Stimulated activated naive CD8-positive, alpha-beta T cell treated with anti-CD3 and anti-CD28 coated beads, Interleukin-15, Interleukin-2, amounts not matched to agents 100 ng/mL and 50 ng/mL, for 24 hours (primary cell): ENCODE results near the gene TBC1D14.

Experiments used
- H3K27ac Mint-ChIP-seq: one replicate; pipeline ENCODE4 v1.8.0; 2021; ENCODE audit warnings: mild to moderate bottlenecking, mixed read lengths
- H3K27me3 Mint-ChIP-seq: one replicate; pipeline ENCODE4 v1.8.0; 2021; ENCODE audit warnings: mixed read lengths
- H3K36me3 Mint-ChIP-seq: one replicate; pipeline ENCODE4 v1.8.0; 2021; ENCODE audit warnings: low read depth, mixed read lengths
- H3K4me1 Mint-ChIP-seq: one replicate; pipeline ENCODE4 v1.8.0; 2021; ENCODE audit warnings: low read depth, mixed read lengths
- H3K4me3 Mint-ChIP-seq: one replicate; pipeline ENCODE4 v1.8.0; 2021; ENCODE audit warnings: mild to moderate bottlenecking, mixed read lengths
- H3K9me3 Mint-ChIP-seq: one replicate; pipeline ENCODE4 v1.8.0; 2021; ENCODE audit warnings: mixed read lengths

TBC1D14 gene

GRCh38 chr4:7041801-7042502 is 132.3 kb downstream of the TBC1D14 start:
- H3K4me1 Mint-ChIP-seq, result peaks cover 39% of the 10 kb centered on the region

GRCh38 chr4:7042503-7043283 is 133.1 kb downstream of the TBC1D14 start:
- H3K4me1 Mint-ChIP-seq, result peaks cover 46% of the 10 kb centered on the region
- peak overlapping the region; percentile 85 for H3K4me3 Mint-ChIP-seq
- no peaks in the 10 kb centered on the region for H3K27me3 Mint-ChIP-seq
- H3K36me3 Mint-ChIP-seq, result no peaks in the 10 kb centered on the region
- H3K9me3 Mint-ChIP-seq, result no peaks in the 10 kb centered on the region
- H3K27ac Mint-ChIP-seq, result peak overlapping the region; percentile 36

More at GRCh38 chr4:7041801-7042502, 132.3 kb downstream of the TBC1D14 start:
- Mint-ChIP-seq H3K4me3 (peak overlapping the region; percentile 85), H3K9me3 (no peaks in the 10 kb centered on the region), H3K27ac (peak overlapping the region; percentile 36), H3K36me3 (no peaks in the 10 kb centered on the region), H3K27me3 (no peaks in the 10 kb centered on the region)

- Mint-ChIP-seq H3K36me3 (no peaks in the 10 kb centered on the region), H3K4me1 (peaks cover 46% of the 10 kb centered on the region), H3K4me3 (peak within 1 kb of the TSS; percentile 88), H3K27me3 (no peaks in the 10 kb centered on the region), H3K27ac (peak within 1 kb of the TSS; percentile 58), H3K9me3 (no peaks in the 10 kb centered on the region)
Observed at GRCh38 chr4:7043284-7044136, 133.9 kb downstream of the TBC1D14 start, which contains the start of gene TADA2B. Gene TADA2B, plus strand, starts transcription at chr4:7043372. Its CDS starts 208 bp downstream, at chr4:7043580.

GRCh38 chr4:7044137-7044930 is 134.7 kb downstream of the TBC1D14 start:
- Mint-ChIP-seq H3K27me3 (no peaks in the 10 kb centered on the region), H3K4me1 (peaks cover 52% of the 10 kb centered on the region), H3K9me3 (no peaks in the 10 kb centered on the region)

GRCh38 chr4:7045553-7045952 is 135.9 kb downstream of the TBC1D14 start:
- Mint-ChIP-seq H3K4me3 (peak overlapping the region; percentile 88), H3K36me3 (no peaks in the 10 kb centered on the region), H3K27ac (peak overlapping the region; percentile 32), H3K9me3 (no peaks in the 10 kb centered on the region), H3K4me1 (peaks cover 57% of the 10 kb centered on the region), H3K27me3 (no peaks in the 10 kb centered on the region)

More at GRCh38 chr4:7044137-7044930, 134.7 kb downstream of the TBC1D14 start:
- Mint-ChIP-seq H3K36me3 (no peaks in the 10 kb centered on the region), H3K4me3 (peak overlapping the region; percentile 88), H3K27ac (peak overlapping the region; percentile 58)

- Mint-ChIP-seq H3K4me1 (peaks cover 61% of the 10 kb centered on the region), H3K4me3 (peak overlapping the region; percentile 88), H3K27ac (no peak overlapping the region), H3K36me3 (no peaks in the 10 kb centered on the region), H3K9me3 (no peaks in the 10 kb centered on the region), H3K27me3 (no peaks in the 10 kb centered on the region)
Observed at GRCh38 chr4:7045961-7046921, 136.6 kb downstream of the TBC1D14 start.

GRCh38 chr4:7046971-7047370 is 137.3 kb downstream of the TBC1D14 start:
- H3K36me3 Mint-ChIP-seq, result no peaks in the 10 kb centered on the region
- no peaks in the 10 kb centered on the region for H3K9me3 Mint-ChIP-seq
- peak overlapping the region; percentile 81 for H3K27ac Mint-ChIP-seq
- H3K4me1 Mint-ChIP-seq, result peaks cover 58% of the 10 kb centered on the region
- no peak overlapping the region for H3K4me3 Mint-ChIP-seq
- no peaks in the 10 kb centered on the region for H3K27me3 Mint-ChIP-seq

GRCh38 chr4:7048642-7049041 is 139.0 kb downstream of the TBC1D14 start:
- Mint-ChIP-seq H3K4me1 (peaks cover 64% of the 10 kb centered on the region), H3K4me3 (no peak overlapping the region), H3K27me3 (no peaks in the 10 kb centered on the region), H3K36me3 (peaks cover under 1% of the 10 kb centered on the region), H3K9me3 (no peaks in the 10 kb centered on the region), H3K27ac (no peak overlapping the region)

- Mint-ChIP-seq H3K27me3 (no peaks in the 10 kb centered on the region), H3K27ac (no peak overlapping the region)
Observed at GRCh38 chr4:7049295-7049694, 139.7 kb downstream of the TBC1D14 start.

GRCh38 chr4:7049739-7050138 is 140.1 kb downstream of the TBC1D14 start:
- H3K9me3 Mint-ChIP-seq, result no peaks in the 10 kb centered on the region
- no peak overlapping the region for H3K27ac Mint-ChIP-seq
- H3K4me3 Mint-ChIP-seq, result no peak overlapping the region
- H3K27me3 Mint-ChIP-seq, result no peaks in the 10 kb centered on the region
- peaks cover 55% of the 10 kb centered on the region for H3K4me1 Mint-ChIP-seq
- peaks cover 10% of the 10 kb centered on the region for H3K36me3 Mint-ChIP-seq

More at GRCh38 chr4:7049295-7049694, 139.7 kb downstream of the TBC1D14 start:
- Mint-ChIP-seq H3K9me3 (no peaks in the 10 kb centered on the region), H3K4me1 (peaks cover 60% of the 10 kb centered on the region), H3K4me3 (no peak overlapping the region), H3K36me3 (peaks cover 8% of the 10 kb centered on the region)

GRCh38 chr4:7050481-7051143 is 141.0 kb downstream of the TBC1D14 start:
- H3K36me3 Mint-ChIP-seq, result peaks cover 10% of the 10 kb centered on the region
- H3K4me1 Mint-ChIP-seq, result peaks cover 46% of the 10 kb centered on the region
- H3K27ac Mint-ChIP-seq, result no peak overlapping the region
- H3K9me3 Mint-ChIP-seq, result no peaks in the 10 kb centered on the region
- H3K27me3 Mint-ChIP-seq, result no peaks in the 10 kb centered on the region
- no peak overlapping the region for H3K4me3 Mint-ChIP-seq

GRCh38 chr4:7051144-7051495 is 141.5 kb downstream of the TBC1D14 start:
- H3K36me3 Mint-ChIP-seq, result peaks cover 14% of the 10 kb centered on the region
- H3K9me3 Mint-ChIP-seq, result no peaks in the 10 kb centered on the region
- H3K4me3 Mint-ChIP-seq, result no peak overlapping the region
- peaks cover 41% of the 10 kb centered on the region for H3K4me1 Mint-ChIP-seq
- H3K27ac Mint-ChIP-seq, result no peak overlapping the region
- no peaks in the 10 kb centered on the region for H3K27me3 Mint-ChIP-seq

GRCh38 chr4:7051905-7052304 is 142.3 kb downstream of the TBC1D14 start:
- no peaks in the 10 kb centered on the region for H3K9me3 Mint-ChIP-seq
- peaks cover 33% of the 10 kb centered on the region for H3K4me1 Mint-ChIP-seq
- H3K4me3 Mint-ChIP-seq, result no peak overlapping the region
- no peak overlapping the region for H3K27ac Mint-ChIP-seq
- H3K27me3 Mint-ChIP-seq, result no peaks in the 10 kb centered on the region
- peaks cover 17% of the 10 kb centered on the region for H3K36me3 Mint-ChIP-seq
